Left ventricle myocardium inferior (tissue), 1 donor: ENCODE data around the gene ANKRD23. TPM values are rescaled to one million over a fixed set of nuclear protein-coding genes. Genes with fewer than 3 reads are reported as not detected.
"Not testable (repeated sequence)": the region's sequence is repeated elsewhere in the genome, so short reads cannot be mapped to it uniquely, and the experiment has no call there.

ENCODE experiments used
- DNase-seq: peaks from one replicate; pipeline ENCODE4 v3.0.0-alpha.2; 2020
- H3K27ac ChIP-seq: fragments of 200-600 bp; replicated peaks from 2 replicates; pipeline ENCODE4 v1.8.0; 2021
- H3K27me3 ChIP-seq: fragments of 200-600 bp; 2 replicates; pipeline ENCODE4 v1.8.0; 2021; ENCODE audit warnings: low read depth
- H3K36me3 ChIP-seq: fragments of 200-600 bp; 2 replicates; pipeline ENCODE4 v1.8.0; 2021
- H3K4me1 ChIP-seq: fragments of 200-600 bp; 2 replicates; pipeline ENCODE4 v1.8.0; 2021
- H3K4me3 ChIP-seq: fragments of 200-600 bp; 2 replicates; pipeline ENCODE4 v1.8.0; 2021; ENCODE audit warnings: mild to moderate bottlenecking, moderate library complexity
- H3K9me3 ChIP-seq: fragments of 200-600 bp; replicated peaks from 2 replicates; pipeline ENCODE4 v1.8.0; 2021
- intact Hi-C: fragments of 100-400 bp; cut with micrococcal nuclease; formaldehyde crosslinking; loops from one replicate; pipeline ENCODE4 v1.11.0; 2022
- total RNA-seq: library from RNA; stranded (reverse); fragmentation: NEBNext Ultra II Directional; extraction: Animal tissue kit (Norgen Biotek cat#: 25700); gene quantifications from one replicate; pipeline ENCODE4 v1.2.1, GENCODE V29; 2021
- TF ChIP-seq, protein P1 (sequence below): fragments of 200-600 bp; IDR thresholded peaks from 2 replicates; pipeline ENCODE4 v1.8.0; 2021; ENCODE audit warnings: antibody characterized with exemption, mild to moderate bottlenecking, borderline replicate concordance
- donor health status: DM: no; HTN: yes; CAD: no; lungs with severe emphysema.

ANKRD23 gene
- total RNA-seq, 1 donor from 2014 or later, result 14.4 TPM

DNA sequence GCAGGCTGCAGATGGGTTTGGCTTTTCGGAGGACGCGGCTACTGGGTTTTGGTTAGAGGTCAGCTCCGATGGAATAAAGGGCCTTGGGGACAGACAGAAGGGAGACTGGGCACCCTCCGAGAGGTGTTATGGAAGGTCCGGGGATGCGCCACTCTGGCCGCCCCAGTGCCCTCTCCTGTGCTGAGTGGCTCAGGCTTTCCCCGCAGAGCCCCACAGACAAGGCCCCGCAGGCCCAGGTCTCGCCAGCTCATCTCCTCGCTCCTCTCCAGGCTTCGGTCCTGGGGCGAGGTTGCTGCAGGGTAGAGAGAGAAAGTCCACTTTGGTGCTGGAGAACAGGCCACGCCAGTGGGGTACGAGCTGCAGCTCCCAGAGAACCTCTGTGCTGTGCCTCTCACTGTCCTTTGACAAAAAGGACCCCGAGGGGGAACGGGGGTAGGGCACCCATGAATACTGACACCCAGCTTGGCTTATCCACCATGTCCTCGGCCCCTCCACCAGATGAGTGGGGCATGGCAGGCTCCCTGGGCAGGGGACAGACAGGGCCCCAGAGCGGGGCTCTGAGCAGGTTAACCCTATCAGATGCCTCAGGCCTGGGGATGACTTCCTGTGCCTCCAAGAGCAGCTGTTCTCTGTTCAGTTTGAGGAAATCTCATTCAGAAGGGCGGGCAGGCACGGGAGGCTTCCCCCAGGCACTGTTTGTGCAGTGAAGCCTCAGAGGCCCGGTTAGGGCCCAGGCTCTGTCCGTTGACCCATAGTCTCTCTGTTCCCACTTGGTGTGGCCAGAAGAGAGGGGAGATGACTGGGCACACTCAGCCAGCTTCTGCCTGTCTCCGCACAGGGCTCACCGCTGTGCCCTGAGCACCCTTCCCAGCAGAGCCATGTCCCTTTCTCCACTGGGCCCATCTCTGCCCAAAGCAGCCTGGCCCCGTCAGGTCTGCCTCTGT is 43.5 kb downstream of the ANKRD23 start:
- H3K4me3 ChIP-seq, result no peak overlapping the region
- TF ChIP-seq, protein P1, sequence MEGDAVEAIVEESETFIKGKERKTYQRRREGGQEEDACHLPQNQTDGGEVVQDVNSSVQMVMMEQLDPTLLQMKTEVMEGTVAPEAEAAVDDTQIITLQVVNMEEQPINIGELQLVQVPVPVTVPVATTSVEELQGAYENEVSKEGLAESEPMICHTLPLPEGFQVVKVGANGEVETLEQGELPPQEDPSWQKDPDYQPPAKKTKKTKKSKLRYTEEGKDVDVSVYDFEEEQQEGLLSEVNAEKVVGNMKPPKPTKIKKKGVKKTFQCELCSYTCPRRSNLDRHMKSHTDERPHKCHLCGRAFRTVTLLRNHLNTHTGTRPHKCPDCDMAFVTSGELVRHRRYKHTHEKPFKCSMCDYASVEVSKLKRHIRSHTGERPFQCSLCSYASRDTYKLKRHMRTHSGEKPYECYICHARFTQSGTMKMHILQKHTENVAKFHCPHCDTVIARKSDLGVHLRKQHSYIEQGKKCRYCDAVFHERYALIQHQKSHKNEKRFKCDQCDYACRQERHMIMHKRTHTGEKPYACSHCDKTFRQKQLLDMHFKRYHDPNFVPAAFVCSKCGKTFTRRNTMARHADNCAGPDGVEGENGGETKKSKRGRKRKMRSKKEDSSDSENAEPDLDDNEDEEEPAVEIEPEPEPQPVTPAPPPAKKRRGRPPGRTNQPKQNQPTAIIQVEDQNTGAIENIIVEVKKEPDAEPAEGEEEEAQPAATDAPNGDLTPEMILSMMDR, result no peak
- H3K27ac ChIP-seq, result peak overlapping the region; percentile 59
- H3K9me3 ChIP-seq, result no peaks in the 10 kb centered on the region
- H3K36me3 ChIP-seq, result peaks cover 58% of the 10 kb centered on the region
- no peak for DNase-seq
- H3K27me3 ChIP-seq, result no peaks in the 10 kb centered on the region
- intact Hi-C loops, result no loop called here
- H3K4me1 ChIP-seq, result peaks cover 7% of the 10 kb centered on the region

DNA sequence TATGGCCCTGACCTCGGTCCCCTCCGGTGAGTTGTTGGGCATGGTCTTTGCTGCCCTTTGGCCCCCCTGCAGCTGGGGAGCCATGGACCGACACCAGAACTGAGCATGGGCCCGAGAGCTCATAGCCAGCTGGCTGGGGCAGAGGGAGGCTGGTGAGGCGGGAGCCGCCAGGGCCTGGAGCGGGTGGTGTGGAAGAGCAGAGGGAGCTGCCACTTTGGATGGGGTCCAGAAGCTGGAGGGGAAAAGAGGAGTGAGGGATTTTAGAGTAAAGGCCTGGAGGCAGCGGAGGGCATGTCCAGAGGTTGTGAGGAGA is 44.2 kb downstream of the ANKRD23 start:
- Histone ChIP-seq H3K4me3 (no peak overlapping the region), H3K27ac (no peak overlapping the region), H3K27me3 (no peaks in the 10 kb centered on the region), H3K36me3 (peaks cover 58% of the 10 kb centered on the region), H3K4me1 (peaks cover 11% of the 10 kb centered on the region), H3K9me3 (no peaks in the 10 kb centered on the region)
- TF ChIP-seq, protein P1, result no peak
- intact Hi-C loops, result no loop called here
- DNase-seq, result no peak

DNA sequence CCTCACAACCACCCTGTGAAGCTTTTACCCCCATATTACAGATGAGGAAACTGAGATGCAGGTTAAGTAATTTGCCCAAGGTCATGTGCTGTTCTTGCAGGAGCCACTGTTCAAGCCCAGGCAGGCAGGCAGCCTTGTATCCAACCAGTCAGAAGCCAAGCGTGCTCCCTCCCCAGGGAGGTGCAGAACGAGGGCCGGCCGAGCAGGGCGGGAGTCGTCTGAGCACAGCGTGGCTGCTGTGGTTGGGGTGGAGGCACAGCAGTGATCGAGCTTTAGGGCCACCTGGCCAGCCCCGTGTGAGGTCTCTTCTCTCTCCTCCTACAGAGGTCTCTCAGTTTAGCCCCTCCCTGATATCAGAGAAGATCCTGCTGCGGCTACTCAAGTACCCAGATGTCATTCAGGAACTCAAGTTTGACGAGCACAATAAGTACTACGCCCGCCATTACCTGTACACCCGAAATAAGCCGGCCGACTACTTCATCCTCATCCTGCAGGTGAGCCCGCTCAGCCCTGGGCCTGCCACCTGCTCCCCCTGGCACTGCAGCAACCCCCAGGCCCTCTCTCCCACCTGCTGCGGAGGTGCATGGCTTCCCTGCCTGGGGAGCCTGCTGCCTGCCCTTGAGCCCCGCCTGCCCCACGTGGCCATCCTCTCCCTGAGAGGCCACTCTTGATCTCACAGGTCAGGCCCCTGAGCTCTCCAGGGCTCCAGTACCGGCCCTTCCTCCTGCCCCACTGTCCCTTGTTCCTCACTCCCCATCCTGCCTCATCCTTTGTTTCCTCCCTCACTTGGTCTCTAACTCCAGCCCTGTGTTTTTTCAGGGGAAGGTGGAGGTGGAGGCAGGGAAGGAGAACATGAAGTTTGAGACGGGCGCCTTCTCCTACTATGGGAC is 44.8 kb downstream of the ANKRD23 start:
- Histone ChIP-seq H3K9me3 (no peaks in the 10 kb centered on the region), H3K36me3 (peaks cover 58% of the 10 kb centered on the region), H3K4me1 (peaks cover 16% of the 10 kb centered on the region), H3K27me3 (no peaks in the 10 kb centered on the region), H3K27ac (no peak overlapping the region), H3K4me3 (no peak overlapping the region)
- TF ChIP-seq, protein P1, result no peak
- intact Hi-C loops, result no loop called here
- no peak for DNase-seq

DNA sequence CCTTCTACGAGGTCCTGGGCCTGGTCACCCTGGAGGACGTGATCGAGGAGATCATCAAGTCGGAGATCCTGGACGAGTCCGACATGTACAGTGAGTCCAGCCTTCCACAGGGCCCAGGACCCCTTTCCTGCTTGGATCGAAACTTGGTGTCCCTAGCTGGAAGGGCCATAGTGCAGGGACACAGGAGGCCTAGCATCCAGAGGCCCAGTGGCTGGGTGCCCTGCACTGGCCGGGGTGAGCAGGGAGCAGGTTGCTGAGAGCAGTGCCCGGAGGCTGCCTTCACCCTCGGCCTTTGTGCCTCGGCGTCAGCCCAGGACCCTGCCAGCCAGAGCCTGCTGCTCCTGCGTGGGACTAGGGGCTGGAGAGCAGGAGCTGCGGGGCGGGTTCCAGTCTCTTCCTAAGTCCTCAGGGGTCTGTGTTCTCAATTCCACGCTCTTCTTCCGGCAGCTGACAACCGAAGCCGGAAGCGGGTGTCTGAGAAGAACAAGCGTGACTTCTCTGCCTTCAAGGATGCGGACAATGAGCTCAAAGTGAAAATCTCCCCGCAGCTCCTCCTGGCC is 46.7 kb downstream of the ANKRD23 start:
- no peak overlapping the region for H3K27ac ChIP-seq
- peaks cover 45% of the 10 kb centered on the region for H3K36me3 ChIP-seq
- no peak overlapping the region for H3K4me3 ChIP-seq
- H3K9me3 ChIP-seq, result no peaks in the 10 kb centered on the region
- TF ChIP-seq, protein P1, result no peak
- no peak for DNase-seq
- no peaks in the 10 kb centered on the region for H3K27me3 ChIP-seq
- intact Hi-C loops, result no loop called here
- peaks cover 32% of the 10 kb centered on the region for H3K4me1 ChIP-seq

DNA sequence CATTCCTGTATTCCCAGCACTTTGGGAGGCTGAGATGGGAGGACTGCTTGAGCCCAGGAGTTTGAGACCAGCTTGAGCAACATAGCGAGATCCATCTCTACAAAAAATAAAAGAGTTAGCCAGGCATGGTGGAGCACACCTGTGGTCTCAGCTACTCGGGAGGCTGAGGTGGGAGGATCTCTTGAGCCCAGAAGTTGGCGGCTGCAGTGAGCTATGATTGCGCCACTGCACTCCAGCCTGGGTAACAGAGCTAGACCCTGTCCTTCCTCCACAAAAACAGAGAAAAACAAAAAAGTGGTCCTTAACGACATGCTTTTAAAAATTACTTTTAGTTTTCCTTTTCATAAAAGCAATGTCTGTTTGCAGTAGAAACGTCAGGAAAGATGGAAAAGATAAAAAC is 47.3 kb downstream of the ANKRD23 start:
- Histone ChIP-seq H3K36me3 (peaks cover 40% of the 10 kb centered on the region), H3K4me1 (peaks cover 36% of the 10 kb centered on the region)
- DNase-seq, H3K9me3 ChIP-seq, H3K4me3 ChIP-seq, H3K27me3 ChIP-seq, intact Hi-C loops, H3K27ac ChIP-seq: not testable (repeated sequence)
